ENCODE results near the gene RASSF1. TPM values are rescaled to one million over a fixed set of nuclear protein-coding genes. Genes with fewer than 3 reads are reported as not detected.

Gene RASSF1
- total RNA-seq, 1 experiment from 2014 or later = 20.0 TPM

GRCh38 chr3:50318615-50319014 is 22.0 kb downstream of the RASSF1 start:
- no peaks in the 10 kb centered on the region for H3K27me3 ChIP-seq (ENCODE audit: low read length)
- H3K9me3 ChIP-seq (ENCODE audit: low read length) = no peaks in the 10 kb centered on the region
- intact Hi-C loops (cut with micrococcal nuclease) = no loop called here
- peaks cover 35% of the 10 kb centered on the region for H3K79me2 ChIP-seq (ENCODE audit: low read length)
- peak overlapping the region; percentile 88 for H3K4me2 ChIP-seq (ENCODE audit: low read length)
- ChIA-PET POLR2A (ENCODE audit: unreplicated experiment) (no interaction called here), CTCF (no interaction called here)
- no peaks in the 10 kb centered on the region for H3K9me2 ChIP-seq (replicated peaks; ENCODE audit: low read length)
- DNase-seq = no peak
- H3F3A ChIP-seq (ENCODE audit: low read length, unreplicated experiment) = peaks cover 13% of the 10 kb centered on the region
- H3K4me1 ChIP-seq (ENCODE audit: insufficient read depth, low read length) = peaks cover 48% of the 10 kb centered on the region
- no peak for TF ChIP-seq EZH2 (IDR thresholded peaks at IDR 0.05; ENCODE audit: low read length, unreplicated experiment)
- TF ChIP-seq EZH2phosphoT487 (IDR thresholded peaks at IDR 0.05; ENCODE audit: borderline replicate concordance, low read length) = no peak
- no peak overlapping the region for H3K4me3 ChIP-seq (ENCODE audit: low read length)
- ATAC-seq = no peak
- no TSS peak for BruUV-seq (replicated peaks)
- no peak overlapping the region for H3K27ac ChIP-seq (ENCODE audit: low read length)
- no peak overlapping the region for H3K9ac ChIP-seq (ENCODE audit: low read length)
- H4K20me1 ChIP-seq (ENCODE audit: low read length) = no peaks in the 10 kb centered on the region
- H3K36me3 ChIP-seq (ENCODE audit: low read depth, low read length) = peaks cover 6% of the 10 kb centered on the region
- H2AFZ ChIP-seq (ENCODE audit: low read length) = no peak overlapping the region

- BruUV-seq (replicated peaks) = no TSS peak
Observed at GRCh38 chr3:50318163-50318562, 22.5 kb downstream of the RASSF1 start.

DNA sequence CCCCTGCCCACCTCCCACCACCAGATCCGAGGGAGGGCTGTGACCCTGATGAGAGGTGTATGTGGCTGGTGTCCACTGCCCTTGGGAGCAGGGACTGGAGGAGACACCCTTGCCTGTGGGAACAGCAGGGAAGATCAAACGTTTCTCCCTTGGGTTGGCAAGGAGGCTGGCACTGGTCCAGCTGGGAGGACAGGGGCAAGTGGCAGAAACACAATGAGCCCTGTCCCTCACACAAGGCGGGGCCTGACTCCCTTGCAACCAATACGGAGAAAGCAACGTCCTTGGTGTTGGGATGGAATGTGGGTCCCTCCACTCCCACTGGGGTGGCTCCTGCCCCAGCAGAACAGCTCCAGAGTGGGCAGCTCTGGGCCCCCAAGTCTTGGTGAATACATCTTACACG is 23.3 kb downstream of the RASSF1 start:
- H3K9me2 ChIP-seq (replicated peaks; ENCODE audit: low read length) = no peaks in the 10 kb centered on the region
- BruUV-seq (replicated peaks) = TSS peak; percentile 73
- H3K4me1 ChIP-seq (ENCODE audit: insufficient read depth, low read length) = peaks cover 48% of the 10 kb centered on the region
- ATAC-seq = no peak
- H3K4me2 ChIP-seq (ENCODE audit: low read length) = peak overlapping the region; percentile 88
- H3K9me3 ChIP-seq (ENCODE audit: low read length) = no peaks in the 10 kb centered on the region
- peak; percentile 25 for DNase-seq
- H3K9ac ChIP-seq (ENCODE audit: low read length) = peak overlapping the region; percentile 60
- peaks cover 13% of the 10 kb centered on the region for H3F3A ChIP-seq (ENCODE audit: low read length, unreplicated experiment)
- TF ChIP-seq EZH2 (IDR thresholded peaks at IDR 0.05; ENCODE audit: low read length, unreplicated experiment) (no peak), EZH2phosphoT487 (IDR thresholded peaks at IDR 0.05; ENCODE audit: borderline replicate concordance, low read length) (no peak), CTCF (conservative IDR thresholded peaks at IDR 0.05; ENCODE audit: low read depth, low read length) (no peak)
- POLR2A ChIA-PET (ENCODE audit: unreplicated experiment) = interaction anchor here (0.6 to 1.4 kb wide), 3 partner anchors 18 to 25 kb away, joined by 4 to 5 read pairs (median 4); partner anchors contain the start of genes HYAL3, IFRD2 and NAA80
- H3K36me3 ChIP-seq (ENCODE audit: low read depth, low read length) = peaks cover 6% of the 10 kb centered on the region
- CTCF ChIA-PET = interaction anchor here (0.6 kb wide), 1 partner anchor 11 kb away, joined by 3 read pairs; no protein-coding TSS in a partner anchor
- peak overlapping the region; percentile 92 for H3K27ac ChIP-seq (ENCODE audit: low read length)
- H2AFZ ChIP-seq (ENCODE audit: low read length) = no peak overlapping the region
- H3K79me2 ChIP-seq (ENCODE audit: low read length) = peaks cover 35% of the 10 kb centered on the region
- intact Hi-C loops (cut with micrococcal nuclease) = loop anchor here (1.0 kb wide), 1 partner anchor 18 kb away; the partner anchor contains the start of genes HYAL3 and NAA80
- no peaks in the 10 kb centered on the region for H4K20me1 ChIP-seq (ENCODE audit: low read length)
- no peaks in the 10 kb centered on the region for H3K27me3 ChIP-seq (ENCODE audit: low read length)
- peak overlapping the region; percentile 57 for H3K4me3 ChIP-seq (ENCODE audit: low read length)

More at GRCh38 chr3:50318163-50318562, 22.5 kb downstream of the RASSF1 start:
- intact Hi-C loops (cut with micrococcal nuclease) = no loop called here
- ChIA-PET CTCF (no interaction called here), POLR2A (ENCODE audit: unreplicated experiment) (interaction anchor here (1.2 kb wide), 1 partner anchor 19 kb away, joined by 4 read pairs; the partner anchor contains the start of genes HYAL3 and NAA80)
- peaks cover 48% of the 10 kb centered on the region for H3K4me1 ChIP-seq (ENCODE audit: insufficient read depth, low read length)
- no peak overlapping the region for H2AFZ ChIP-seq (ENCODE audit: low read length)
- H4K20me1 ChIP-seq (ENCODE audit: low read length) = no peaks in the 10 kb centered on the region
- no peak for TF ChIP-seq CTCF (conservative IDR thresholded peaks at IDR 0.05; ENCODE audit: low read depth, low read length)
- TF ChIP-seq EZH2 (IDR thresholded peaks at IDR 0.05; ENCODE audit: low read length, unreplicated experiment) = no peak
- TF ChIP-seq EZH2phosphoT487 (IDR thresholded peaks at IDR 0.05; ENCODE audit: borderline replicate concordance, low read length) = no peak
- H3K27me3 ChIP-seq (ENCODE audit: low read length) = no peaks in the 10 kb centered on the region
- no peak overlapping the region for H3K9ac ChIP-seq (ENCODE audit: low read length)
- no peaks in the 10 kb centered on the region for H3K9me2 ChIP-seq (replicated peaks; ENCODE audit: low read length)
- H3K4me2 ChIP-seq (ENCODE audit: low read length) = peak overlapping the region; percentile 88
- peaks cover 13% of the 10 kb centered on the region for H3F3A ChIP-seq (ENCODE audit: low read length, unreplicated experiment)
- H3K9me3 ChIP-seq (ENCODE audit: low read length) = no peaks in the 10 kb centered on the region
- peaks cover 35% of the 10 kb centered on the region for H3K79me2 ChIP-seq (ENCODE audit: low read length)
- no peak overlapping the region for H3K4me3 ChIP-seq (ENCODE audit: low read length)
- ATAC-seq = no peak
- no peak for DNase-seq
- peaks cover 6% of the 10 kb centered on the region for H3K36me3 ChIP-seq (ENCODE audit: low read depth, low read length)
- H3K27ac ChIP-seq (ENCODE audit: low read length) = peak overlapping the region; percentile 92

Data from PC-3 (cell line).